ENCODE results near the gene UROD.

Gene UROD

GRCh38 chr1:45008076-45008475 is 4.0 kb upstream of the UROD start:
- no peak for DNase-seq (ENCODE audit: low read depth in 2 of 2, low spot score in 1 of 2)

- DNase-seq (ENCODE audit: low read depth in 2 of 2, low spot score in 1 of 2), result no peak
Measured at GRCh38 chr1:45008516-45008915, 3.5 kb upstream of the UROD start.

- no peak for DNase-seq (ENCODE audit: low read depth in 2 of 2, low spot score in 1 of 2)
Measured at GRCh38 chr1:45009296-45009865, 2.7 kb upstream of the UROD start.

GRCh38 chr1:45009956-45010854 is 1.8 kb upstream of the UROD start:
- no peak for DNase-seq (ENCODE audit: low read depth in 2 of 2, low spot score in 1 of 2)

- DNase-seq (ENCODE audit: low read depth in 2 of 2, low spot score in 1 of 2), result peak; percentile 26 to 45
Measured at GRCh38 chr1:45010855-45011811, 921 bp upstream of the UROD start, which contains the start of gene HECTD3. HECTD3 (minus strand) TSS chr1:45011324; CDS start chr1:45011257, 67 bp downstream.

- DNase-seq (ENCODE audit: low read depth in 2 of 2, low spot score in 1 of 2), result no peak
Measured at GRCh38 chr1:45012639-45013278, 705 bp downstream of the UROD start.

- no peak for DNase-seq (ENCODE audit: low read depth in 2 of 2, low spot score in 1 of 2)
Measured at GRCh38 chr1:45013551-45014209, 1.6 kb downstream of the UROD start.

- peak; percentile 40 to 61 for DNase-seq (ENCODE audit: low read depth in 2 of 2, low spot score in 1 of 2)
Measured at GRCh38 chr1:45014321-45015028, 2.4 kb downstream of the UROD start.

GRCh38 chr1:45015683-45016082 is 3.6 kb downstream of the UROD start:
- no peak for DNase-seq (ENCODE audit: low read depth in 2 of 2, low spot score in 1 of 2)

GRCh38 chr1:45016090-45016697 is 4.1 kb downstream of the UROD start:
- DNase-seq (ENCODE audit: low read depth in 2 of 2, low spot score in 1 of 2), result no peak

GRCh38 chr1:45016767-45017166 is 4.7 kb downstream of the UROD start:
- DNase-seq (ENCODE audit: low read depth in 2 of 2, low spot score in 1 of 2), result no peak

- no peak for DNase-seq (ENCODE audit: low read depth in 2 of 2, low spot score in 1 of 2)
Measured at GRCh38 chr1:45018599-45019230, 6.7 kb downstream of the UROD start.

GRCh38 chr1:45023663-45024062 is 11.6 kb downstream of the UROD start:
- no peak for DNase-seq (ENCODE audit: low read depth in 2 of 2, low spot score in 1 of 2)

- no peak for DNase-seq (ENCODE audit: low read depth in 2 of 2, low spot score in 1 of 2)
Measured at GRCh38 chr1:45026446-45026845, 14.4 kb downstream of the UROD start.

GRCh38 chr1:45032837-45033236 is 20.8 kb downstream of the UROD start:
- no peak for DNase-seq (ENCODE audit: low read depth in 2 of 2, low spot score in 1 of 2)

- no peak for DNase-seq (ENCODE audit: low read depth in 2 of 2, low spot score in 1 of 2)
Measured at GRCh38 chr1:45033356-45033755, 21.3 kb downstream of the UROD start.

GRCh38 chr1:45035631-45036301 is 23.7 kb downstream of the UROD start:
- DNase-seq (ENCODE audit: low read depth in 2 of 2, low spot score in 1 of 2), result no peak

GRCh38 chr1:45037456-45037855 is 25.4 kb downstream of the UROD start:
- no peak for DNase-seq (ENCODE audit: low read depth in 2 of 2, low spot score in 1 of 2)
